HEK293 (cell line): ENCODE results near the gene IL18R1.

Experiments
- CTCF ChIA-PET: fragments of 350-600 bp; formaldehyde crosslinking; extraction: SDS; loops from one replicate; lab custom pipeline; 2021; ENCODE audit warnings: antibody characterized with exemption; lab: Yijun Ruan, JAX
- POLR2A ChIA-PET: fragments of 300-600 bp; formaldehyde crosslinking; extraction: SDS; loops from one replicate; lab custom pipeline; 2020; ENCODE audit warnings: antibody characterized with exemption, inconsistent platforms; lab: Yijun Ruan, JAX
- H3K27ac ChIP-seq: fragments of 200-500 bp; sonication (Bioruptor generic); 2 replicates; pipeline ENCODE4 v1.5.1; 2014; ENCODE audit warnings: low read depth, low read length, control low read depth, inconsistent platforms; ENCODE audit errors: extremely low read depth
- H3K36me3 ChIP-seq, 2 experiments: fragments of 200-500 bp in 1 of 2; sonication (Bioruptor generic) in 1 of 2; 1 replicate in 1 of 2; 2 replicates in 1 of 2; pipeline ENCODE4 v1.5.1; 2014 to 2017; ENCODE audit warnings: inconsistent platforms in 2 of 2, low read length in 2 of 2; ENCODE audit not compliant: control insufficient read depth in 2 of 2, insufficient read depth in 1 of 2
- H3K4me1 ChIP-seq: fragments of 200-500 bp; sonication (Bioruptor generic); 2 replicates; pipeline ENCODE4 v1.5.1; 2014; ENCODE audit warnings: mild to moderate bottlenecking, low read length, inconsistent platforms; ENCODE audit not compliant: control insufficient read depth, insufficient read depth
- H3K4me3 ChIP-seq: 2 replicates; pipeline ENCODE4 v1.5.1; 2011; ENCODE audit warnings: low read depth, mild to moderate bottlenecking, control low read depth, low read length, moderate library complexity
- H3K9me3 ChIP-seq: fragments of 200-500 bp; sonication (Bioruptor generic); 2 replicates; pipeline ENCODE4 v1.5.1; 2014; ENCODE audit warnings: low read depth, low read length, inconsistent platforms; ENCODE audit not compliant: control insufficient read depth, insufficient read depth
- GLIS1 ChIP-seq: fragments of 450-650 bp; formaldehyde crosslinking; IDR thresholded peaks from 2 replicates; pipeline ENCODE4 v1.5.1; 2016; ENCODE audit warnings: missing biosample characterization, missing genetic modification characterization
- HOXD13 ChIP-seq: sonication (generic); formaldehyde crosslinking; IDR thresholded peaks from 2 replicates; pipeline ENCODE4 v1.8.0; 2022; ENCODE audit warnings: missing genetic modification reagents, borderline replicate concordance
- KLF16 ChIP-seq: fragments of 450-650 bp; formaldehyde crosslinking; IDR thresholded peaks from 2 replicates; pipeline ENCODE4 v1.5.1; 2017; ENCODE audit warnings: missing biosample characterization, missing genetic modification characterization
- WT1 ChIP-seq: fragments of 450-650 bp; formaldehyde crosslinking; IDR thresholded peaks from 2 replicates; pipeline ENCODE4 v1.5.1; 2016; ENCODE audit warnings: missing biosample characterization, missing genetic modification characterization
- ZBTB20 ChIP-seq: fragments of 450-650 bp; formaldehyde crosslinking; IDR thresholded peaks from 2 replicates; pipeline ENCODE4 v1.5.1; 2016; ENCODE audit warnings: missing biosample characterization, missing genetic modification characterization
- ZBTB48 ChIP-seq: fragments of 450-650 bp; formaldehyde crosslinking; IDR thresholded peaks from 2 replicates; pipeline ENCODE4 v1.5.1; 2016; ENCODE audit warnings: missing biosample characterization, missing genetic modification characterization
- ZNF140 ChIP-seq: fragments of 450-650 bp; formaldehyde crosslinking; IDR thresholded peaks from 2 replicates; pipeline ENCODE4 v1.5.1; 2016; ENCODE audit warnings: missing biosample characterization, missing genetic modification characterization
- ZNF155 ChIP-seq: fragments of 450-650 bp; formaldehyde crosslinking; IDR thresholded peaks from 2 replicates; pipeline ENCODE4 v1.5.1; 2016; ENCODE audit warnings: missing biosample characterization, missing genetic modification characterization
- ZNF174 ChIP-seq: fragments of 450-650 bp; formaldehyde crosslinking; IDR thresholded peaks from 2 replicates; pipeline ENCODE4 v1.5.0; 2017; ENCODE audit warnings: missing biosample characterization, mild to moderate bottlenecking, missing genetic modification characterization
- ZNF221 ChIP-seq: fragments of 450-650 bp; formaldehyde crosslinking; IDR thresholded peaks from 2 replicates; pipeline ENCODE4 v1.5.1; 2017; ENCODE audit warnings: missing biosample characterization, missing genetic modification characterization, borderline replicate concordance
- ZNF266 ChIP-seq: fragments of 450-650 bp; formaldehyde crosslinking; IDR thresholded peaks from 2 replicates; pipeline ENCODE4 v1.5.1; 2016; ENCODE audit warnings: missing biosample characterization, missing genetic modification characterization, low read depth
- ZNF292 ChIP-seq: fragments of 450-650 bp; formaldehyde crosslinking; IDR thresholded peaks from 2 replicates; pipeline ENCODE4 v1.5.1; 2016; ENCODE audit warnings: low read depth, missing biosample characterization, missing genetic modification characterization, borderline replicate concordance
- ZNF423 ChIP-seq: fragments of 450-650 bp; formaldehyde crosslinking; IDR thresholded peaks from 2 replicates; pipeline ENCODE4 v1.5.1; 2016; ENCODE audit warnings: missing biosample characterization, missing genetic modification characterization
- ZNF521 ChIP-seq: fragments of 450-650 bp; formaldehyde crosslinking; IDR thresholded peaks from 2 replicates; pipeline ENCODE4 v1.5.1; 2017; ENCODE audit warnings: missing biosample characterization, mild to moderate bottlenecking, missing genetic modification characterization
- ZNF624 ChIP-seq: fragments of 450-650 bp; formaldehyde crosslinking; IDR thresholded peaks from 2 replicates; pipeline ENCODE4 v1.5.1; 2017; ENCODE audit warnings: missing biosample characterization, missing genetic modification characterization
- ZNF626 ChIP-seq: fragments of 450-650 bp; sonication (Bioruptor Pico); formaldehyde crosslinking; IDR thresholded peaks from 2 replicates; pipeline ENCODE4 v1.5.1; 2018; ENCODE audit warnings: missing biosample characterization, missing genetic modification characterization, inconsistent platforms
- ZNF701 ChIP-seq: fragments of 450-650 bp; formaldehyde crosslinking; IDR thresholded peaks from 2 replicates; pipeline ENCODE4 v1.5.1; 2016; ENCODE audit warnings: missing biosample characterization, missing genetic modification characterization
- ZNF747 ChIP-seq: fragments of 450-650 bp; formaldehyde crosslinking; IDR thresholded peaks from 2 replicates; pipeline ENCODE4 v1.5.1; 2016; ENCODE audit warnings: missing biosample characterization, missing genetic modification characterization
- ZSCAN30 ChIP-seq: fragments of 450-650 bp; IDR thresholded peaks from 2 replicates; pipeline ENCODE4 v1.5.1; 2018; ENCODE audit warnings: missing biosample characterization, mild to moderate bottlenecking, missing genetic modification characterization, moderate library complexity
- TF ChIP-seq, protein P1 (sequence below): fragments of 450-650 bp; formaldehyde crosslinking; IDR thresholded peaks from 2 replicates; pipeline ENCODE4 v1.5.1; 2016; ENCODE audit warnings: missing biosample characterization, missing genetic modification characterization
- TF ChIP-seq, protein P2 (sequence below): fragments of 450-650 bp; formaldehyde crosslinking; IDR thresholded peaks from 2 replicates; pipeline ENCODE4 v1.5.1; 2016; ENCODE audit warnings: missing biosample characterization, missing genetic modification characterization
- TF ChIP-seq, protein P3 (sequence below): fragments of 450-650 bp; formaldehyde crosslinking; IDR thresholded peaks from 2 replicates; pipeline ENCODE4 v1.5.1; 2016; ENCODE audit warnings: missing biosample characterization, missing genetic modification characterization
- TF ChIP-seq, protein P4 (sequence below): IDR thresholded peaks from 2 replicates; pipeline ENCODE4 v1.6.1; 2011; ENCODE audit warnings: mild to moderate bottlenecking, low read depth, low read length, borderline replicate concordance
- TF ChIP-seq, protein P5 (sequence below): fragments of 450-650 bp; formaldehyde crosslinking; IDR thresholded peaks from 2 replicates; pipeline ENCODE4 v1.5.1; 2017; ENCODE audit warnings: missing biosample characterization, mild to moderate bottlenecking, missing genetic modification characterization, moderate library complexity

IL18R1 gene

DNA sequence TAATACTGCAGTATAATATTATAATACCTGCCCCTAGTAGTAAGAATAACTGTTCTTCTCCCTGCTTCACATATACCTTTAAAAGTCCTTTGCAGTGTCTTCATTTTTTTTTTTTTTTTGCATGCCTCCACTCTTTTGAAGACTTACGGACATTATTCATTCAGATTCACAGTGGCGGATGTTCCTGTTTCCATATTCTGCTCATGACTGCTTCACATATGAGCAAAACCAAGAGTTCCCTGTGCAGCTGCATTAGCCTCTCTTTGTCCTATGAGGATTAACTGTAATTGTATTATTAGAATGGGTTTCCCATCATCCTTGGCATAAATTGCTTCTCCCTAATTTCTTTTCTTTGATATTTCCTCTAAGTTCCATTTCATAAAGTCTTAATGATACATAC is 80.1 kb downstream of the IL18R1 start (continued):
- TF ChIP-seq, protein P1, sequence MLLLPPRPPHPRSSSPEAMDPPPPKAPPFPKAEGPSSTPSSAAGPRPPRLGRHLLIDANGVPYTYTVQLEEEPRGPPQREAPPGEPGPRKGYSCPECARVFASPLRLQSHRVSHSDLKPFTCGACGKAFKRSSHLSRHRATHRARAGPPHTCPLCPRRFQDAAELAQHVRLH (tag by site-specific recombination), result no peak
- TF ChIP-seq ZNF521 (tag by site-specific recombination) (no peak), ZNF266 (tag by site-specific recombination) (no peak), HOXD13 (CRISPR knock-in tag) (no peak), WT1 (tag by site-specific recombination) (no peak)

DNA sequence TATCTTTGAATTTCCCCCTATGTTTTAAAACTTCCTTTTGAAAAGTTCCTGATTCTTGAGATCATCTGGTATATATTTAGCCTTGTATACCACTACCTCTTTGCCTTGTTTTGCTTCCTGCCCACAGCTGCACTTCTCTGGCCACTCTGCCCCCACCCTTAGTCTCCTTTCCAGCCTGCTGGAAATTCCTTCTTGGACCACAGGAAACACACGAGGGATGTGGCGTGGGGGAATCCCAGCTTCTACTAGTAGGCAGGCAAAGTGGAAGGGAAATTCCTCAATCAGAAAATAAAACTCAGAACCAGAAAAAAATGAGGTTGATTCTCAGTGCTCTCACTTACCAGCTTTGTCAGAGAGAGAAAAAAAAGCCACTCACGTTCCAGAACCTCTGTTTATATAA is 80.7 kb downstream of the IL18R1 start:
- H3K9me3 ChIP-seq, result no peaks in the 10 kb centered on the region
- H3K4me1 ChIP-seq, result no peaks in the 10 kb centered on the region
- no peak for TF ChIP-seq ZBTB20 (tag by site-specific recombination)
- TF ChIP-seq ZSCAN30 (tag by site-specific recombination), result no peak
- TF ChIP-seq, protein P2, sequence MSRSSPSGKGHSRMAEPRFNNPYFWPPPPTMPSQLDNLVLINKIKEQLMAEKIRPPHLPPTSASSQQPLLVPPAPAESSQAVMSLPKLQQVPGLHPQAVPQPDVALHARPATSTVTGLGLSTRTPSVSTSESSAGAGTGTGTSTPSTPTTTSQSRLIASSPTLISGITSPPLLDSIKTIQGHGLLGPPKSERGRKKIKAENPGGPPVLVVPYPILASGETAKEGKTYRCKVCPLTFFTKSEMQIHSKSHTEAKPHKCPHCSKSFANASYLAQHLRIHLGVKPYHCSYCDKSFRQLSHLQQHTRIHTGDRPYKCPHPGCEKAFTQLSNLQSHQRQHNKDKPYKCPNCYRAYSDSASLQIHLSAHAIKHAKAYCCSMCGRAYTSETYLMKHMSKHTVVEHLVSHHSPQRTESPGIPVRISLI (tag by site-specific recombination), result no peak
- no peak for TF ChIP-seq ZNF140 (tag by site-specific recombination)
- TF ChIP-seq GLIS1 (tag by site-specific recombination), result no peak
- TF ChIP-seq ZBTB48 (tag by site-specific recombination), result no peak
- TF ChIP-seq ZNF747 (tag by site-specific recombination), result no peak
- TF ChIP-seq ZNF626, result no peak
- TF ChIP-seq ZNF292, result no peak
- TF ChIP-seq, protein P3, sequence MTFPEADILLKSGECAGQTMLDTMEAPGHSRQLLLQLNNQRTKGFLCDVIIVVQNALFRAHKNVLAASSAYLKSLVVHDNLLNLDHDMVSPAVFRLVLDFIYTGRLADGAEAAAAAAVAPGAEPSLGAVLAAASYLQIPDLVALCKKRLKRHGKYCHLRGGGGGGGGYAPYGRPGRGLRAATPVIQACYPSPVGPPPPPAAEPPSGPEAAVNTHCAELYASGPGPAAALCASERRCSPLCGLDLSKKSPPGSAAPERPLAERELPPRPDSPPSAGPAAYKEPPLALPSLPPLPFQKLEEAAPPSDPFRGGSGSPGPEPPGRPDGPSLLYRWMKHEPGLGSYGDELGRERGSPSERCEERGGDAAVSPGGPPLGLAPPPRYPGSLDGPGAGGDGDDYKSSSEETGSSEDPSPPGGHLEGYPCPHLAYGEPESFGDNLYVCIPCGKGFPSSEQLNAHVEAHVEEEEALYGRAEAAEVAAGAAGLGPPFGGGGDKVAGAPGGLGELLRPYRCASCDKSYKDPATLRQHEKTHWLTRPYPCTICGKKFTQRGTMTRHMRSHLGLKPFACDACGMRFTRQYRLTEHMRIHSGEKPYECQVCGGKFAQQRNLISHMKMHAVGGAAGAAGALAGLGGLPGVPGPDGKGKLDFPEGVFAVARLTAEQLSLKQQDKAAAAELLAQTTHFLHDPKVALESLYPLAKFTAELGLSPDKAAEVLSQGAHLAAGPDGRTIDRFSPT (tag by site-specific recombination), result no peak
- TF ChIP-seq ZNF624, result no peak
- no peak for TF ChIP-seq ZNF174 (tag by site-specific recombination)
- TF ChIP-seq, protein P4, sequence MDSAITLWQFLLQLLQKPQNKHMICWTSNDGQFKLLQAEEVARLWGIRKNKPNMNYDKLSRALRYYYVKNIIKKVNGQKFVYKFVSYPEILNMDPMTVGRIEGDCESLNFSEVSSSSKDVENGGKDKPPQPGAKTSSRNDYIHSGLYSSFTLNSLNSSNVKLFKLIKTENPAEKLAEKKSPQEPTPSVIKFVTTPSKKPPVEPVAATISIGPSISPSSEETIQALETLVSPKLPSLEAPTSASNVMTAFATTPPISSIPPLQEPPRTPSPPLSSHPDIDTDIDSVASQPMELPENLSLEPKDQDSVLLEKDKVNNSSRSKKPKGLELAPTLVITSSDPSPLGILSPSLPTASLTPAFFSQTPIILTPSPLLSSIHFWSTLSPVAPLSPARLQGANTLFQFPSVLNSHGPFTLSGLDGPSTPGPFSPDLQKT, result no peak
- TF ChIP-seq, protein P5, sequence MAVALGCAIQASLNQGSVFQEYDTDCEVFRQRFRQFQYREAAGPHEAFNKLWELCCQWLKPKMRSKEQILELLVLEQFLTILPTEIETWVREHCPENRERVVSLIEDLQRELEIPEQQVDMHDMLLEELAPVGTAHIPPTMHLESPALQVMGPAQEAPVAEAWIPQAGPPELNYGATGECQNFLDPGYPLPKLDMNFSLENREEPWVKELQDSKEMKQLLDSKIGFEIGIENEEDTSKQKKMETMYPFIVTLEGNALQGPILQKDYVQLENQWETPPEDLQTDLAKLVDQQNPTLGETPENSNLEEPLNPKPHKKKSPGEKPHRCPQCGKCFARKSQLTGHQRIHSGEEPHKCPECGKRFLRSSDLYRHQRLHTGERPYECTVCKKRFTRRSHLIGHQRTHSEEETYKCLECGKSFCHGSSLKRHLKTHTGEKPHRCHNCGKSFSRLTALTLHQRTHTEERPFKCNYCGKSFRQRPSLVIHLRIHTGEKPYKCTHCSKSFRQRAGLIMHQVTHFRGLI, result no peak
- TF ChIP-seq ZNF221 (tag by site-specific recombination), result no peak
- no peak for TF ChIP-seq KLF16 (tag by site-specific recombination)
- no peak for TF ChIP-seq ZNF423 (tag by site-specific recombination)
- no peak for TF ChIP-seq ZNF155 (tag by site-specific recombination)
- no peak for TF ChIP-seq ZNF701 (tag by site-specific recombination)
- ChIA-PET POLR2A (no interaction called here), CTCF (interaction anchor here (0.7 kb wide), 1 partner anchor 1204 kb away, joined by 6 read pairs; no protein-coding TSS in a partner anchor)
- no peak overlapping the region for H3K4me3 ChIP-seq
- no peak overlapping the region for H3K27ac ChIP-seq
- no peaks in the 10 kb centered on the region for H3K36me3 ChIP-seq
